GM15510 (cell line): ENCODE results near the gene CBL.

Experiments
- POLR2A ChIP-seq: IDR thresholded peaks from 3 replicates; pipeline ENCODE4 v1.6.1; 2011; ENCODE audit warnings: borderline replicate concordance; ENCODE audit not compliant: insufficient read length; ENCODE audit errors: extremely low read depth

Gene CBL

GRCh38 chr11:119347242-119347641, 141.1 kb downstream of the CBL start:
- no peak for TF ChIP-seq POLR2A

- TF ChIP-seq POLR2A, result no peak
Observed at GRCh38 chr11:119347940-119348605, 141.9 kb downstream of the CBL start.

GRCh38 chr11:119350302-119350701, 144.2 kb downstream of the CBL start:
- TF ChIP-seq POLR2A, result no peak

- no peak for TF ChIP-seq POLR2A
Observed at GRCh38 chr11:119351232-119351631, 145.1 kb downstream of the CBL start.

GRCh38 chr11:119352857-119353260, 146.7 kb downstream of the CBL start:
- TF ChIP-seq POLR2A, result no peak

- no peak for TF ChIP-seq POLR2A
Observed at GRCh38 chr11:119355091-119355843, 149.1 kb downstream of the CBL start.

- no peak for TF ChIP-seq POLR2A
Observed at GRCh38 chr11:119356349-119357031, 150.4 kb downstream of the CBL start.

- TF ChIP-seq POLR2A, result no peak
Observed at GRCh38 chr11:119357074-119357473, 150.9 kb downstream of the CBL start.
